GM21528 (cell line): ENCODE results near the gene CD300LF.

ENCODE experiments used
- ATAC-seq: cut with Tn5 transposase; IDR thresholded peaks from one replicate; pipeline ENCODE4 v1.9.1; 2021; ENCODE audit warnings: mild to moderate bottlenecking, moderate library complexity; ENCODE audit not compliant: unreplicated experiment, low FRiP score

CD300LF gene

GRCh38 chr17:74649909-74650308, 62.8 kb downstream of the CD300LF start:
- no peak for ATAC-seq

GRCh38 chr17:74647871-74648672, 64.7 kb downstream of the CD300LF start:
- ATAC-seq, result no peak

- no peak for ATAC-seq
These were observed 66.5 kb downstream of the CD300LF start for GRCh38 chr17:74646231-74646630.

GRCh38 chr17:74645010-74645409, 67.7 kb downstream of the CD300LF start:
- no peak for ATAC-seq

GRCh38 chr17:74644419-74644818, 68.3 kb downstream of the CD300LF start:
- no peak for ATAC-seq
